Naive B cell (primary cell): Measurements from ENCODE around the gene ST3GAL6. TPM values are rescaled to one million over a fixed set of nuclear protein-coding genes. Genes with fewer than 3 reads are reported as not detected.

Source experiments
- ATAC-seq, 2 donors: fragments of 150-1000 bp; cut with Tn5 transposase; 2 replicates each; pipeline ENCODE4 v1.10.0; 2021; ENCODE audit warnings: low read depth in 2 of 2, mild to moderate bottlenecking in 2 of 2, moderate library complexity in 2 of 2
- DNase-seq: peaks from one replicate; pipeline ENCODE4 v3.0.0; 2022
- H3K27ac Mint-ChIP-seq, 6 donors: one replicate each; pipeline ENCODE4 v1.8.0; 2020 to 2022; ENCODE audit warnings: mild to moderate bottlenecking in 6 of 6, mixed read lengths in 6 of 6, moderate library complexity in 5 of 6, inconsistent platforms in 2 of 6
- H3K27me3 Mint-ChIP-seq, 3 donors: one replicate each; pipeline ENCODE4 v1.8.0; 2021 to 2022; ENCODE audit warnings: mixed read lengths in 3 of 3, mild to moderate bottlenecking in 1 of 3
- H3K36me3 Mint-ChIP-seq, 2 donors: one replicate each; pipeline ENCODE4 v1.8.0; 2020 to 2022; ENCODE audit warnings: mixed read lengths in 2 of 2, inconsistent platforms in 1 of 2, mild to moderate bottlenecking in 1 of 2
- H3K4me1 Mint-ChIP-seq, 3 donors: one replicate each; pipeline ENCODE4 v1.8.0; 2020 to 2022; ENCODE audit warnings: mixed read lengths in 3 of 3, inconsistent platforms in 1 of 3, mild to moderate bottlenecking in 1 of 3, moderate library complexity in 1 of 3
- H3K4me3 Mint-ChIP-seq, 8 donors: one replicate each; pipeline ENCODE4 v1.8.0; 2020 to 2022; ENCODE audit warnings: mild to moderate bottlenecking in 8 of 8, mixed read lengths in 8 of 8, moderate library complexity in 8 of 8, inconsistent platforms in 2 of 8
- H3K9me3 Mint-ChIP-seq, 7 donors: one replicate each; pipeline ENCODE4 v1.8.0; 2020 to 2022; ENCODE audit warnings: mixed read lengths in 7 of 7, mild to moderate bottlenecking in 5 of 7, inconsistent platforms in 2 of 7, moderate library complexity in 1 of 7
- polyA plus RNA-seq, 6 donors: library from polyadenylated mRNA; unstranded; fragments of 300-500 nt; fragmentation: Illumina TruSeq; gene quantifications; one replicate each; pipeline ENCODE4 v1.2.3, GENCODE V29; 2021; ENCODE audit warnings: low read depth in 6 of 6

The ST3GAL6 gene, protein sequence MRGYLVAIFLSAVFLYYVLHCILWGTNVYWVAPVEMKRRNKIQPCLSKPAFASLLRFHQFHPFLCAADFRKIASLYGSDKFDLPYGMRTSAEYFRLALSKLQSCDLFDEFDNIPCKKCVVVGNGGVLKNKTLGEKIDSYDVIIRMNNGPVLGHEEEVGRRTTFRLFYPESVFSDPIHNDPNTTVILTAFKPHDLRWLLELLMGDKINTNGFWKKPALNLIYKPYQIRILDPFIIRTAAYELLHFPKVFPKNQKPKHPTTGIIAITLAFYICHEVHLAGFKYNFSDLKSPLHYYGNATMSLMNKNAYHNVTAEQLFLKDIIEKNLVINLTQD
- 1 to 10 TPM in 1 of 6 donors, under 1 TPM in 3, not detected in 2; 0.18 to 1.2 (median 0.31) TPM for polyA plus RNA-seq

- DNase-seq (no peak), ATAC-seq (peak in 1 of 2 donors; percentile 63)
- H3K27me3 Mint-ChIP-seq: no peaks in the 10 kb centered on the region
- no peaks in the 10 kb centered on the region for H3K36me3 Mint-ChIP-seq
- peak within 1 kb of the TSS in 5 of 8 donors; percentile 13 to 76 (median 61) for H3K4me3 Mint-ChIP-seq
- peaks cover 13 to 32% (median 30%) of the 10 kb centered on the region in 3 donors for H3K4me1 Mint-ChIP-seq
- H3K9me3 Mint-ChIP-seq: no peaks in the 10 kb centered on the region
- H3K27ac Mint-ChIP-seq: peak within 1 kb of the TSS in 5 of 6 donors; percentile 23 to 89 (median 74)
Observed at GRCh38 chr3:98763076-98763475, at the start of gene ST3GAL6. ST3GAL6 (plus strand) TSS chr3:98763340; CDS start chr3:98768441, 5,101 bp downstream.

GRCh38 chr3:98713984-98714383, 49.2 kb upstream of the ST3GAL6 start:
- no peak overlapping the region for H3K4me3 Mint-ChIP-seq
- H3K36me3 Mint-ChIP-seq: no peaks in the 10 kb centered on the region
- DNase-seq (no peak), ATAC-seq (no peak)
- no peaks in the 10 kb centered on the region for H3K27me3 Mint-ChIP-seq
- H3K4me1 Mint-ChIP-seq: peaks cover 0 to 9% (median 0%) of the 10 kb centered on the region in 3 donors
- peaks cover 0 to 5% (median 0%) of the 10 kb centered on the region in 7 donors for H3K9me3 Mint-ChIP-seq
- H3K27ac Mint-ChIP-seq: no peak overlapping the region

GRCh38 chr3:98717584-98717983, 45.6 kb upstream of the ST3GAL6 start:
- H3K9me3 Mint-ChIP-seq: peaks cover 0 to 5% (median 0%) of the 10 kb centered on the region in 7 donors
- H3K4me3 Mint-ChIP-seq: no peak overlapping the region
- no peaks in the 10 kb centered on the region for H3K27me3 Mint-ChIP-seq
- H3K36me3 Mint-ChIP-seq: no peaks in the 10 kb centered on the region
- H3K27ac Mint-ChIP-seq: no peak overlapping the region
- no peaks in the 10 kb centered on the region for H3K4me1 Mint-ChIP-seq
- no peak for ATAC-seq
- DNase-seq: no peak

DNA sequence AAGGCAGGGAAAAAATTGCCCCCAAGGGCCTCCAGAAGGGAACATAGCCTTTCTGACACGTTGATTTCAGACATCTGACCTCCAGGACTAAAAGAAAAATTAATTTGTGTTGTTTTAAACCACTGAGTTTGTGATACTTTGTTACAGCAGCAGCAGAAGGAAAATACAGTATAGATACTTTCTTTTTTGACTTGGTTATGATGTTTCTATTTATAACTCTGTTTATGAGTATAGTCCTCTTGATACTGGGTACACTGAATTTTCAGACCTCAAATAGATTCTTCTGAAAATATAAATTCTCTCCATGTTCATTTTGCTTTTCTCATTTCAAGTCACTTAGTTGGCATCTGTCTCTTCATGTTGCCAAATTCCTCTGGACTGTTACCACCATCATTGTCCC, 44.4 kb upstream of the ST3GAL6 start:
- no peak for ATAC-seq
- H3K4me1 Mint-ChIP-seq: no peaks in the 10 kb centered on the region
- H3K27me3 Mint-ChIP-seq: peaks cover 0 to 3% (median 0%) of the 10 kb centered on the region in 3 donors
- peaks cover 0 to 5% (median 0%) of the 10 kb centered on the region in 7 donors for H3K9me3 Mint-ChIP-seq
- no peak overlapping the region for H3K4me3 Mint-ChIP-seq
- H3K36me3 Mint-ChIP-seq: no peaks in the 10 kb centered on the region
- H3K27ac Mint-ChIP-seq: peak overlapping the region in 1 of 6 donors; percentile 35
- DNase-seq: no peak

DNA sequence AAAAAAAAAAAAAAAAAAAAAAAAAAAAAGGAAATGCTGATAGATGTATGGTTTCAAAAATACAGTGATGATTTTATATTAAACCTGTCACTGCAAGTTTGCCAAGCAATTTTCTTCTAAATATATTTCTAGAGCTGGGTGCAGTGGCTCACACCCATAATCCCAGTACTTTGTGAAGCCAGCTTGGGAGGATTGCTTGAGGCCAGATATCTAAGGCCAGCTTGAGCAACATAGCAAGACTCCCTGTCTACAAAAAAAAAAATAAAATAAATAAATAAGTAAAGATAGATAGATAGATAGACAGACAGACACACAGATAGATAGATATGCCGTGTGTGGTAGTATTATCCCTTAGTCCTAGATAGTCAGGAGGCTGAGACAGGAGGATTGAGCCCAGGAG, 41.4 kb upstream of the ST3GAL6 start:
- H3K4me1 Mint-ChIP-seq: no peaks in the 10 kb centered on the region
- no peak overlapping the region for H3K27ac Mint-ChIP-seq
- H3K4me3 Mint-ChIP-seq: no peak overlapping the region
- DNase-seq (no peak), ATAC-seq (no peak)
- no peaks in the 10 kb centered on the region for H3K36me3 Mint-ChIP-seq
- peaks cover 0 to 5% (median 0%) of the 10 kb centered on the region in 7 donors for H3K9me3 Mint-ChIP-seq
- H3K27me3 Mint-ChIP-seq: peaks cover 0 to 13% (median 0%) of the 10 kb centered on the region in 3 donors

GRCh38 chr3:98722389-98722788, 40.8 kb upstream of the ST3GAL6 start:
- H3K27ac Mint-ChIP-seq: no peak overlapping the region
- H3K4me3 Mint-ChIP-seq: no peak overlapping the region
- peaks cover 0 to 17% (median 0%) of the 10 kb centered on the region in 3 donors for H3K27me3 Mint-ChIP-seq
- ATAC-seq (no peak), DNase-seq (no peak)
- H3K9me3 Mint-ChIP-seq: peaks cover 0 to 3% (median 0%) of the 10 kb centered on the region in 7 donors
- no peaks in the 10 kb centered on the region for H3K36me3 Mint-ChIP-seq
- no peaks in the 10 kb centered on the region for H3K4me1 Mint-ChIP-seq

DNA sequence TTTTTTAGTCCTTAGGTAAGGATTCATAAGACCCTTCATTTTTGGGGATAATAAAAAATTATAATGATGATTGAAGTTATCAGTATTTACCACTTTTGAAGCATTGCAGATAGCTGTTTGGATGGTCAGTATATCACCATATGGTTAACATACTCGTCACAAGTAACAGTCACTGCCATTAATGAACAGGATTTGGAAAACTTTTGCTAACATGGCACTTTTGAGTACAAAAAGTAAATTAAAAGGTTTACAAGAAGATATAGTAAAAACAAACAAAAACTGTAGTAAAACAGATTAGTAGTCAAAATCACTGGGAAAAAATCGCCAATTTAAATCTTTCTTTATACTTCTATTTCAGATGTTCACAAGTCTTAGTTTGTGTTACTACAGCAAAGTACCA, 37.8 kb upstream of the ST3GAL6 start:
- Mint-ChIP-seq H3K4me3 (no peak overlapping the region), H3K27ac (no peak overlapping the region), H3K9me3 (peaks cover 0 to 3% (median 0%) of the 10 kb centered on the region in 7 donors), H3K4me1 (no peaks in the 10 kb centered on the region), H3K36me3 (no peaks in the 10 kb centered on the region), H3K27me3 (peaks cover 6 to 22% (median 7%) of the 10 kb centered on the region in 3 donors)
- DNase-seq (no peak), ATAC-seq (no peak)

GRCh38 chr3:98726084-98726483, 37.1 kb upstream of the ST3GAL6 start:
- no peak overlapping the region for H3K4me3 Mint-ChIP-seq
- no peaks in the 10 kb centered on the region for H3K4me1 Mint-ChIP-seq
- H3K36me3 Mint-ChIP-seq: no peaks in the 10 kb centered on the region
- DNase-seq (no peak), ATAC-seq (no peak)
- H3K9me3 Mint-ChIP-seq: peaks cover 0 to 4% (median 0%) of the 10 kb centered on the region in 7 donors
- peaks cover 13 to 28% (median 14%) of the 10 kb centered on the region in 3 donors for H3K27me3 Mint-ChIP-seq
- no peak overlapping the region for H3K27ac Mint-ChIP-seq

DNA sequence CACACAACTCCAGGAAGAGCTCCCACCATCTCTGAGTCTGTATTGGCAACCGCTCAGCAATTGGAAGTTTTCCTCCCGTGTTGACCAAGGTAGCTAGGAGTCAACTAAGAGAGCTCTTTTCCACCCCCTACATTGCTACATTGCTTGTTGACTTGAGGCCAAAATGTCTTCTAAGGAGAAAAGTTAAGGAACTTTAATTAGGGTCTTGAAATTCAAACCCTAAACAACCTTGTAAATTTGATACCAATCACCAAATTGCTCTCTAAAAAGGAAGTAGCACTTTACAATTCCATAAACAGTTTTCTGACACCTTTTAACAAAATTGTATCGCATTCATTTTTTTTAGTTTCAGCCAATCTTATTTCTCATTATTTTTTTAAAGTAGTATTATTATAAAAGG, 35.5 kb upstream of the ST3GAL6 start:
- Mint-ChIP-seq H3K4me1 (peaks cover 0 to 9% (median 5%) of the 10 kb centered on the region in 3 donors), H3K27ac (no peak overlapping the region), H3K9me3 (peaks cover 0 to 4% (median 0%) of the 10 kb centered on the region in 7 donors), H3K36me3 (no peaks in the 10 kb centered on the region), H3K27me3 (peaks cover 15 to 34% (median 24%) of the 10 kb centered on the region in 3 donors), H3K4me3 (no peak overlapping the region)
- no peak for DNase-seq
- ATAC-seq: no peak

DNA sequence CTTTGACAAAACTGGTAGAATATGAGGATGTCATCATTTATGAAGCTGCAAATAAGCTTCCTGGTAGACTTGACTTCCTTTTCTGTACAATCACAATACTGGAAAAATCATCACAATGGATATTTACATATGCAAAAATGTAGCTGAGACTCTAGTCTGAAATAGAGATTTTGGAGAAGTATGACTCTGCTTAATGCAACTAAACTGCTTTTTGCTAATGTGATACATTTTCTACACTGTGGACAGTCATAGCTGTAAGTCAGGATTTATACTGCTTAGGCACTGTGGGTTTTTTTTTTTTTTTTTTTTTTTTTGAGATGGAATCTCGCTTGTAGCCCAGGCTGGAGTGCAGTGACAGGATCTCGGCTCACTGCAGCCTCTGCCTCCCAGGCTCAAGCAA, 34.5 kb upstream of the ST3GAL6 start:
- ATAC-seq (no peak), DNase-seq (no peak)
- H3K4me3 Mint-ChIP-seq: no peak overlapping the region
- H3K9me3 Mint-ChIP-seq: peaks cover 0 to 4% (median 0%) of the 10 kb centered on the region in 7 donors
- no peaks in the 10 kb centered on the region for H3K36me3 Mint-ChIP-seq
- H3K27ac Mint-ChIP-seq: no peak overlapping the region
- peaks cover 5 to 19% (median 10%) of the 10 kb centered on the region in 3 donors for H3K4me1 Mint-ChIP-seq
- H3K27me3 Mint-ChIP-seq: peaks cover 21 to 37% (median 33%) of the 10 kb centered on the region in 3 donors

DNA sequence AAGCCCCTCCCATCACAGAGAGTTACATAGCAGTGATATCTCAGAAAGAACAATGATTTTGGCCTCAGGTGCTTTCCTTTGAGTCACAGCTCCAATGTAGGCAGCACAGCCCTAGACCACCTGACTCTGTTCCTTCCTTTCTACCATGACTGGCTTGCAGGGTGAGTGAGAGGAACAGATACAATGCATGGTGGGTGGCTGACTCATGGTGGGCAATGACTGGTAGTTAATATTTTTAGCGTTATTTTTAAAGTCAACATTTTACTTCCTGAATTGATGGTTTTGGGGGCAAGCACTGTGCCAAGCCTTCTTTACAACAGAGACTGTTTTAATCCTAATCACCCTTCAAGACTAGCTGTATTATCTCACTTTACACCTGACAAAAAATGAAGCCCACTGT, 32.8 kb upstream of the ST3GAL6 start:
- peak; percentile 21 to 24 for ATAC-seq
- Mint-ChIP-seq H3K27ac (no peak overlapping the region), H3K9me3 (peaks cover 0 to 4% (median 0%) of the 10 kb centered on the region in 7 donors), H3K4me3 (peak overlapping the region in 3 of 8 donors; percentile 27 to 67 (median 59)), H3K27me3 (peaks cover 38 to 48% (median 41%) of the 10 kb centered on the region in 3 donors), H3K4me1 (peaks cover 5 to 22% (median 17%) of the 10 kb centered on the region in 3 donors), H3K36me3 (no peaks in the 10 kb centered on the region)
- DNase-seq: no peak

DNA sequence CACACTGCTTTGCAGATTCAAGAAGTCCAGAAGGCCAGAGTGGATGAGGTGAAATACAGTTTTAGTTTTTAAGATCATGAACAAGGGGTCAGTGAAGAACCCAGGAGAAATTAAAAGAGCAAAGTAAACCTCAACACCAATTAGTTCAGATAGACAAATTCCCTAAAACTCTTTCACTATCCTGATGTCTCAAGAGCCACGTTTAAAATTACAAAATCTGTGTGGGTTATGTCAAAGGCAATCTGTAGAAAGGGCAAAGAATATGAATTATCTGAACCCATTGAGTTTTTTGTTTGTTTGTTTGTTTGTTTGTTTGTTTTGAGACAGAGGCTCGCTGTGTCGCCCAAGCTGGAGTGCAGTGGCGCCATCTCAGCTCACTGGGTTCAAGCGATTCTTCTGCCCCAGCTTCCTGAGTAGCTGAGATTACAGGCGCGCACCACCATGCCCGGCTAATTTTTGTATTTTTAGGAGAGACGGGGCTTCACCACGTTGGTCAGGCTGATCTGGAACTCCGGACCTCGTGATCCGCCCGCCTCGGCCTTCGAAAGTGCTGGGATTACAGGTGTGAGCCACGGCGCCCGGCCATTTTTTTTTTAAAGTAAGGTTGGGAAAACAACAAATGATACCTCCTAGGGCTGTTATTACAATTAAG, 32.1 kb upstream of the ST3GAL6 start:
- peak overlapping the region in 6 of 8 donors; percentile 32 to 85 (median 79) for H3K4me3 Mint-ChIP-seq

GRCh38 chr3:98731720-98732285, 31.3 kb upstream of the ST3GAL6 start:
- no peaks in the 10 kb centered on the region for H3K36me3 Mint-ChIP-seq
- DNase-seq (no peak), ATAC-seq (peak in 1 of 2 donors; percentile 31)
- H3K27me3 Mint-ChIP-seq: peaks cover 49 to 57% (median 51%) of the 10 kb centered on the region in 3 donors
- H3K27ac Mint-ChIP-seq: no peak overlapping the region
- H3K4me3 Mint-ChIP-seq: peak overlapping the region; percentile 57 to 85 (median 81)
- H3K4me1 Mint-ChIP-seq: peaks cover 5 to 22% (median 17%) of the 10 kb centered on the region in 3 donors
- peaks cover 0 to 4% (median 0%) of the 10 kb centered on the region in 7 donors for H3K9me3 Mint-ChIP-seq

More for the DNA sequence above, 32.1 kb upstream of the ST3GAL6 start:
- ATAC-seq: no peak
- peaks cover 0 to 4% (median 0%) of the 10 kb centered on the region in 7 donors for H3K9me3 Mint-ChIP-seq
- DNase-seq: no peak
- H3K4me1 Mint-ChIP-seq: peaks cover 5 to 22% (median 17%) of the 10 kb centered on the region in 3 donors
- no peaks in the 10 kb centered on the region for H3K36me3 Mint-ChIP-seq
- peaks cover 43 to 50% (median 43%) of the 10 kb centered on the region in 3 donors for H3K27me3 Mint-ChIP-seq
- no peak overlapping the region for H3K27ac Mint-ChIP-seq
